ENCODE measurements around the gene CERS2. TPM values are rescaled to one million over a fixed set of nuclear protein-coding genes. Genes with fewer than 3 reads are reported as not detected.
A peak's percentile ranks its signal among the peaks of the same experiment; 100 is the strongest.

Gene CERS2
- total RNA-seq, 3 donors from 2014 or later (not counting 1 experiment from before 2014, with no cell fraction given) = 122 to 129 (median 127) TPM

DNA sequence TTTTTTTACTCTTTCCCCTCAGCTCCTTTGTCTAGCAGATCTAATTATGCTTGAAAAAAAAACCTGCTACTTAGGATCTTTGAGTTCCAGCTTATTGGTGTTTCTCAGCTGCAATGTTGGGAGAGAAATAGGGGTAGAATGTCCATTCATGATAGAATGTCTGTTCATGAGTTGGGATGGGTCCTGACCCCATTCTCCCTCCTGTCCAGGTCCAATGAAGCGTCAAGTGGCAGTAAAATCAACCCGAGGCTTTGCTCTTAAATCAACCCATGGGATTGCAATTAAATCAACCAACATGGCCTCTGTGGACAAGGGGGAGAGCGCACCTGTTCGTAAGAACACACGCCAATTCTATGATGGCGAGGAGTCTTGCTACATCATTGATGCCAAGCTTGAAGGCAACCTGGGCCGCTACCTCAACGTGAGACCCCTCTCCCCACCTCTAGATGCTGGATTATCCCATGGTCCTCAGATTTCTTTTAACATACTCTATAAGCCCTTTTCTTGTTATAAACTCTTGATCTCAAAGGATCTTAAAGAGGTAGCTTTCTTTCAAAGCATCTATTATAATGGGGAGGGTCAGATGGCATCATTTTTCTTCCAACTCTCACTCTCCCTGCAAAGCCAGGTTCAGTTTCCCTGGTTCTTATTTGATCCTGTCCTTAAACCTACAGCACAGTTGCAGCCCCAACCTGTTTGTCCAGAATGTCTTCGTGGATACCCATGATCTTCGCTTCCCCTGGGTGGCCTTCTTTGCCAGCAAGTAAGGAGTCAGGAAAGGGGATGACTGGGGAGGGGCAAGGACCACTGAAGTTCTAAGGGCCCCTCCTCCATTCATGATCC lies 11.1 kb downstream of the CERS2 start:
- intact Hi-C loops (cut with micrococcal nuclease) = no loop called here
- Mint-ChIP-seq H3K27me3 (ENCODE audit: low read depth in 2 of 2) (no peaks in the 10 kb centered on the region), H3K4me1 (peaks cover 0 to 12% of the 10 kb centered on the region in 2 donors), H3K27ac (peak overlapping the region; percentile 7 to 29), H3K9me3 (no peaks in the 10 kb centered on the region), H3K4me3 (no peak overlapping the region), H3K36me3 (peaks cover 17% of the 10 kb centered on the region)
- ATAC-seq = no peak
- WGBS (ENCODE audit: insufficient coverage) = 92% methylated on average over 10 of the region's 10 CpGs
- H3K36me3 ChIP-seq (ENCODE audit: control insufficient read depth, insufficient read depth, low read length) = peaks cover 91% of the 10 kb centered on the region
- H3K4me1 ChIP-seq (ENCODE audit: control insufficient read depth, insufficient read depth, low read length) = no peaks in the 10 kb centered on the region
- H3K27me3 ChIP-seq (ENCODE audit: control insufficient read depth, insufficient read depth, low read length) = no peaks in the 10 kb centered on the region
- no peak for DNase-seq
- H3K27ac ChIP-seq (ENCODE audit: low read length) = no peak overlapping the region
- no peak overlapping the region for H3K4me3 ChIP-seq (ENCODE audit: low read length)
- no peaks in the 10 kb centered on the region for H3K9me3 ChIP-seq (ENCODE audit: control insufficient read depth, insufficient read depth, low read length)
- TF ChIP-seq, protein P1, sequence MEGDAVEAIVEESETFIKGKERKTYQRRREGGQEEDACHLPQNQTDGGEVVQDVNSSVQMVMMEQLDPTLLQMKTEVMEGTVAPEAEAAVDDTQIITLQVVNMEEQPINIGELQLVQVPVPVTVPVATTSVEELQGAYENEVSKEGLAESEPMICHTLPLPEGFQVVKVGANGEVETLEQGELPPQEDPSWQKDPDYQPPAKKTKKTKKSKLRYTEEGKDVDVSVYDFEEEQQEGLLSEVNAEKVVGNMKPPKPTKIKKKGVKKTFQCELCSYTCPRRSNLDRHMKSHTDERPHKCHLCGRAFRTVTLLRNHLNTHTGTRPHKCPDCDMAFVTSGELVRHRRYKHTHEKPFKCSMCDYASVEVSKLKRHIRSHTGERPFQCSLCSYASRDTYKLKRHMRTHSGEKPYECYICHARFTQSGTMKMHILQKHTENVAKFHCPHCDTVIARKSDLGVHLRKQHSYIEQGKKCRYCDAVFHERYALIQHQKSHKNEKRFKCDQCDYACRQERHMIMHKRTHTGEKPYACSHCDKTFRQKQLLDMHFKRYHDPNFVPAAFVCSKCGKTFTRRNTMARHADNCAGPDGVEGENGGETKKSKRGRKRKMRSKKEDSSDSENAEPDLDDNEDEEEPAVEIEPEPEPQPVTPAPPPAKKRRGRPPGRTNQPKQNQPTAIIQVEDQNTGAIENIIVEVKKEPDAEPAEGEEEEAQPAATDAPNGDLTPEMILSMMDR (IDR thresholded peaks at IDR 0.05) = no peak

DNA sequence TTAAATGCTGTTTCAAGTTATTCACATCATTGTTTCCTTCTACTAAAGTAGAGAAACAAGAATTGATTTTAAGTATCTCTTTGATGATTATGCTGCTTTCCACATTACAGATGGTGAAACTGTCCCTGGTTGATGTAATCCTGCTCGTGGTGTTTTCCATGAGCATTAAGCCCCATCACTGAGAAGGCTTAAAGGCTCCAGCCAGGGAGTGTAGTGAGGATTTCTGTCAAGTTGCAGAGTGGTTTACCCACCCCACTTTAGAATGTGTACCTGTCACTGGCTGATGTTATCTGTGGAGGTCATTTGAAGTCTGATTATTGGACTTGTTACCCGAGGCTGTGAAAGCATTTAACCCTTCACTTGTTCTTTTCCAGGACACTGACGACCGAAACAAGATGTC lies 12.9 kb downstream of the CERS2 start:
- Histone ChIP-seq H3K4me1 (ENCODE audit: control insufficient read depth, insufficient read depth, low read length) (no peaks in the 10 kb centered on the region), H3K27ac (ENCODE audit: low read length) (no peak overlapping the region), H3K36me3 (ENCODE audit: control insufficient read depth, insufficient read depth, low read length) (peaks cover 76% of the 10 kb centered on the region), H3K9me3 (ENCODE audit: control insufficient read depth, insufficient read depth, low read length) (no peaks in the 10 kb centered on the region), H3K4me3 (ENCODE audit: low read length) (no peak overlapping the region), H3K27me3 (ENCODE audit: control insufficient read depth, insufficient read depth, low read length) (no peaks in the 10 kb centered on the region)
- Mint-ChIP-seq H3K9me3 (no peaks in the 10 kb centered on the region), H3K36me3 (peaks cover 17% of the 10 kb centered on the region), H3K4me3 (no peak overlapping the region), H3K27me3 (ENCODE audit: low read depth in 2 of 2) (no peaks in the 10 kb centered on the region), H3K4me1 (peaks cover 0 to 5% of the 10 kb centered on the region in 2 donors), H3K27ac (no peak overlapping the region)
- WGBS (ENCODE audit: insufficient coverage) = 66% methylated on average over 2 of the region's 4 CpGs
- TF ChIP-seq, protein P1 (IDR thresholded peaks at IDR 0.05) = no peak
- DNase-seq (no peak), ATAC-seq (no peak)
- intact Hi-C loops (cut with micrococcal nuclease) = no loop called here

DNA sequence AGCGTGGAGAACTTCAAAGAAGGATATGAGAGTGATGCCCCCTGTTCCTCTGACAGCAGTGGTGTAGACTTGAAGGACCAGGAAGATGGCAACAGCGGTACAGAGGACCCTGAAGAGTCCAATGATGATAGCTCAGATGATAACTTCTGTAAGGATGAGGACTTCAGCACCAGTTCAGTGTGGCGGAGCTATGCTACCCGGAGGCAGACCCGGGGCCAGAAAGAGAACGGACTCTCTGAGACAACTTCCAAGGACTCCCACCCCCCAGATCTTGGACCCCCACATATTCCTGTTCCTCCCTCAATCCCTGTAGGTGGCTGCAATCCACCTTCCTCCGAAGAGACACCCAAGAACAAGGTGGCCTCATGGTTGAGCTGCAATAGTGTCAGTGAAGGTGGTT lies 14.0 kb downstream of the CERS2 start:
- H3K27me3 ChIP-seq (ENCODE audit: control insufficient read depth, insufficient read depth, low read length) = no peaks in the 10 kb centered on the region
- intact Hi-C loops (cut with micrococcal nuclease) = no loop called here
- H3K36me3 ChIP-seq (ENCODE audit: control insufficient read depth, insufficient read depth, low read length) = peaks cover 72% of the 10 kb centered on the region
- H3K4me3 ChIP-seq (ENCODE audit: low read length) = no peak overlapping the region
- Mint-ChIP-seq H3K27ac (no peak overlapping the region), H3K4me3 (no peak overlapping the region), H3K9me3 (no peaks in the 10 kb centered on the region), H3K4me1 (no peaks in the 10 kb centered on the region), H3K27me3 (ENCODE audit: low read depth in 2 of 2) (no peaks in the 10 kb centered on the region), H3K36me3 (peaks cover 10% of the 10 kb centered on the region)
- H3K4me1 ChIP-seq (ENCODE audit: control insufficient read depth, insufficient read depth, low read length) = no peaks in the 10 kb centered on the region
- 96% methylated on average over 7 of the region's 7 CpGs for WGBS (ENCODE audit: insufficient coverage)
- no peaks in the 10 kb centered on the region for H3K9me3 ChIP-seq (ENCODE audit: control insufficient read depth, insufficient read depth, low read length)
- ATAC-seq = no peak
- TF ChIP-seq, protein P1 (IDR thresholded peaks at IDR 0.05) = no peak
- no peak overlapping the region for H3K27ac ChIP-seq (ENCODE audit: low read length)
- DNase-seq = no peak

Data from natural killer cell (primary cell).